ENCODE results near the gene GRIA2.

GRCh38 chr4:157287445-157287844 lies 66.9 kb downstream of the GRIA2 start:
- TF ChIP-seq ZBTB26 (tag by site-specific recombination; optimal IDR thresholded peaks at IDR 0.05) (no peak), ZNF24 (tag by site-specific recombination; IDR thresholded peaks at IDR 0.05) (no peak), ZNF23 (tag by site-specific recombination; IDR thresholded peaks at IDR 0.05; ENCODE audit: borderline replicate concordance) (no peak), TRIM28 (IDR thresholded peaks at IDR 0.05; ENCODE audit: borderline replicate concordance, low read length) (no peak), ZNF121 (tag by site-specific recombination; IDR thresholded peaks at IDR 0.05) (no peak), CTCF (tag by site-specific recombination; IDR thresholded peaks at IDR 0.05) (no peak), ZNF274 (IDR thresholded peaks at IDR 0.05; ENCODE audit: low read length) (no peak), ZNF274 (tag by site-specific recombination; IDR thresholded peaks at IDR 0.05; ENCODE audit: borderline replicate concordance) (no peak), ZBTB1 (tag by site-specific recombination; IDR thresholded peaks at IDR 0.05) (no peak), ZNF416 (tag by site-specific recombination; IDR thresholded peaks at IDR 0.05) (no peak), GLI2 (tag by site-specific recombination; IDR thresholded peaks at IDR 0.05; ENCODE audit: borderline replicate concordance, low read depth) (no peak)
- TF ChIP-seq, protein P1, sequence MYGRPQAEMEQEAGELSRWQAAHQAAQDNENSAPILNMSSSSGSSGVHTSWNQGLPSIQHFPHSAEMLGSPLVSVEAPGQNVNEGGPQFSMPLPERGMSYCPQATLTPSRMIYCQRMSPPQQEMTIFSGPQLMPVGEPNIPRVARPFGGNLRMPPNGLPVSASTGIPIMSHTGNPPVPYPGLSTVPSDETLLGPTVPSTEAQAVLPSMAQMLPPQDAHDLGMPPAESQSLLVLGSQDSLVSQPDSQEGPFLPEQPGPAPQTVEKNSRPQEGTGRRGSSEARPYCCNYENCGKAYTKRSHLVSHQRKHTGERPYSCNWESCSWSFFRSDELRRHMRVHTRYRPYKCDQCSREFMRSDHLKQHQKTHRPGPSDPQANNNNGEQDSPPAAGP (tag by site-specific recombination; IDR thresholded peaks at IDR 0.05) = no peak
- TF ChIP-seq, protein P2, sequence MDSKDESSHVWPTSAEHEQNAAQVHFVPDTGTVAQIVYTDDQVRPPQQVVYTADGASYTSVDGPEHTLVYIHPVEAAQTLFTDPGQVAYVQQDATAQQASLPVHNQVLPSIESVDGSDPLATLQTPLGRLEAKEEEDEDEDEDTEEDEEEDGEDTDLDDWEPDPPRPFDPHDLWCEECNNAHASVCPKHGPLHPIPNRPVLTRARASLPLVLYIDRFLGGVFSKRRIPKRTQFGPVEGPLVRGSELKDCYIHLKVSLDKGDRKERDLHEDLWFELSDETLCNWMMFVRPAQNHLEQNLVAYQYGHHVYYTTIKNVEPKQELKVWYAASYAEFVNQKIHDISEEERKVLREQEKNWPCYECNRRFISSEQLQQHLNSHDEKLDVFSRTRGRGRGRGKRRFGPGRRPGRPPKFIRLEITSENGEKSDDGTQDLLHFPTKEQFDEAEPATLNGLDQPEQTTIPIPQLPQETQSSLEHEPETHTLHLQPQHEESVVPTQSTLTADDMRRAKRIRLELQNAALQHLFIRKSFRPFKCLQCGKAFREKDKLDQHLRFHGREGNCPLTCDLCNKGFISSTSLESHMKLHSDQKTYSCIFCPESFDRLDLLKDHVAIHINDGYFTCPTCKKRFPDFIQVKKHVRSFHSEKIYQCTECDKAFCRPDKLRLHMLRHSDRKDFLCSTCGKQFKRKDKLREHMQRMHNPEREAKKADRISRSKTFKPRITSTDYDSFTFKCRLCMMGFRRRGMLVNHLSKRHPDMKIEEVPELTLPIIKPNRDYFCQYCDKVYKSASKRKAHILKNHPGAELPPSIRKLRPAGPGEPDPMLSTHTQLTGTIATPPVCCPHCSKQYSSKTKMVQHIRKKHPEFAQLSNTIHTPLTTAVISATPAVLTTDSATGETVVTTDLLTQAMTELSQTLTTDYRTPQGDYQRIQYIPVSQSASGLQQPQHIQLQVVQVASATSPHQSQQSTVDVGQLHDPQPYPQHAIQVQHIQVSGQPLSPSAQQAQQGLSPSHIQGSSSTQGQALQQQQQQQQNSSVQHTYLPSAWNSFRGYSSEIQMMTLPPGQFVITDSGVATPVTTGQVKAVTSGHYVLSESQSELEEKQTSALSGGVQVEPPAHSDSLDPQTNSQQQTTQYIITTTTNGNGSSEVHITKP (tag by site-specific recombination; IDR thresholded peaks at IDR 0.05) = no peak
- TF ChIP-seq, protein P3, sequence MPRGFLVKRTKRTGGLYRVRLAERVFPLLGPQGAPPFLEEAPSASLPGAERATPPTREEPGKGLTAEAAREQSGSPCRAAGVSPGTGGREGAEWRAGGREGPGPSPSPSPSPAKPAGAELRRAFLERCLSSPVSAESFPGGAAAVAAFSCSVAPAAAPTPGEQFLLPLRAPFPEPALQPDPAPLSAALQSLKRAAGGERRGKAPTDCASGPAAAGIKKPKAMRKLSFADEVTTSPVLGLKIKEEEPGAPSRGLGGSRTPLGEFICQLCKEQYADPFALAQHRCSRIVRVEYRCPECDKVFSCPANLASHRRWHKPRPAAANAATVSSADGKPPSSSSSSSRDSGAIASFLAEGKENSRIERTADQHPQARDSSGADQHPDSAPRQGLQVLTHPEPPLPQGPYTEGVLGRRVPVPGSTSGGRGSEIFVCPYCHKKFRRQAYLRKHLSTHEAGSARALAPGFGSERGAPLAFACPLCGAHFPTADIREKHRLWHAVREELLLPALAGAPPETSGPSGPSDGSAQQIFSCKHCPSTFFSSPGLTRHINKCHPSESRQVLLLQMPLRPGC (tag by site-specific recombination; IDR thresholded peaks at IDR 0.05) = no peak
- TF ChIP-seq, protein P4, sequence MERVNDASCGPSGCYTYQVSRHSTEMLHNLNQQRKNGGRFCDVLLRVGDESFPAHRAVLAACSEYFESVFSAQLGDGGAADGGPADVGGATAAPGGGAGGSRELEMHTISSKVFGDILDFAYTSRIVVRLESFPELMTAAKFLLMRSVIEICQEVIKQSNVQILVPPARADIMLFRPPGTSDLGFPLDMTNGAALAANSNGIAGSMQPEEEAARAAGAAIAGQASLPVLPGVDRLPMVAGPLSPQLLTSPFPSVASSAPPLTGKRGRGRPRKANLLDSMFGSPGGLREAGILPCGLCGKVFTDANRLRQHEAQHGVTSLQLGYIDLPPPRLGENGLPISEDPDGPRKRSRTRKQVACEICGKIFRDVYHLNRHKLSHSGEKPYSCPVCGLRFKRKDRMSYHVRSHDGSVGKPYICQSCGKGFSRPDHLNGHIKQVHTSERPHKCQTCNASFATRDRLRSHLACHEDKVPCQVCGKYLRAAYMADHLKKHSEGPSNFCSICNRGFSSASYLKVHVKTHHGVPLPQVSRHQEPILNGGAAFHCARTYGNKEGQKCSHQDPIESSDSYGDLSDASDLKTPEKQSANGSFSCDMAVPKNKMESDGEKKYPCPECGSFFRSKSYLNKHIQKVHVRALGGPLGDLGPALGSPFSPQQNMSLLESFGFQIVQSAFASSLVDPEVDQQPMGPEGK (tag by site-specific recombination; IDR thresholded peaks at IDR 0.05) = no peak

Measured in HEK293 (cell line).